OCI-LY7 (cell line): ENCODE data around the gene GRK6.

Source experiments
- EZH2phosphoT487 ChIP-seq: fragments of 200-600 bp; sonication (generic); IDR thresholded peaks from 2 replicates; pipeline ENCODE4 v1.6.1; 2018; ENCODE audit warnings: low read depth, borderline replicate concordance, mild to moderate bottlenecking, mixed run types, antibody characterized with exemption, low read length, moderate library complexity, mixed read lengths
- TF ChIP-seq, protein P1 (sequence below): fragments of 200-600 bp; sonication (generic); conservative IDR thresholded peaks from 2 replicates; pipeline ENCODE4 v1.5.1; 2014; ENCODE audit warnings: mild to moderate bottlenecking, antibody characterized with exemption, low read length, moderate library complexity, mixed read lengths

DNA sequence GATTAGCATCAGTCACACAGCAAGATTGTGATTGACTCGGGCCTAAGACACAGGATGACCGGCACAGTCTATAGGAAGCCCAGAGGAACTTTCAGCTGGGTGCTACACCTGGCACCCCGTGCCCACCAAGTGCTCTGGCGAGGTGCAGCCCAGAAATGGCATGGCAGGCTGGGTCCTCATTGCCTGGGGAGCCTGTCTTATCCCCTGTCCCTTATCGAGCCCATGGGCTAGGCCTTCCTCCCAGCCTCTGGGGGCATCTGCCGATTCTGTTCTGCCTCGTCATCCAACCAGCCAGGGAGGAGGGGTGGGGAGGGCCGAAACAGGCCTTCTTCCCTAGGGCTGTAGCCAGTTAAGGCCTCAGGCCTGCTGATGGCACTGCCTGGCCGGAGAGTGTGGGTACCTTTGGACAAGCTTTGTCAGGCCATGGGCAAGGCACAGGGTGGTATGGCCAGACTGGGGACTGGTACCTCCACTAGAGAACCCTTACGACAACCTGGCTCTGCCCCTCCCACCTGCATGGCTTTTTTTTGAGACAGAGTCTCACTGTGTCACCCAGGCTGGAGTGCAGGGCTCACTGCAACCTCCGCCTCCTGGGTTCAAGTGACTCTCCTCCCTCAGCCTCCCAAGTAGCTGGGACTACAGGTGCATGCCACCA lies 1.6 kb downstream of the GRK6 start:
- TF ChIP-seq, protein P1, sequence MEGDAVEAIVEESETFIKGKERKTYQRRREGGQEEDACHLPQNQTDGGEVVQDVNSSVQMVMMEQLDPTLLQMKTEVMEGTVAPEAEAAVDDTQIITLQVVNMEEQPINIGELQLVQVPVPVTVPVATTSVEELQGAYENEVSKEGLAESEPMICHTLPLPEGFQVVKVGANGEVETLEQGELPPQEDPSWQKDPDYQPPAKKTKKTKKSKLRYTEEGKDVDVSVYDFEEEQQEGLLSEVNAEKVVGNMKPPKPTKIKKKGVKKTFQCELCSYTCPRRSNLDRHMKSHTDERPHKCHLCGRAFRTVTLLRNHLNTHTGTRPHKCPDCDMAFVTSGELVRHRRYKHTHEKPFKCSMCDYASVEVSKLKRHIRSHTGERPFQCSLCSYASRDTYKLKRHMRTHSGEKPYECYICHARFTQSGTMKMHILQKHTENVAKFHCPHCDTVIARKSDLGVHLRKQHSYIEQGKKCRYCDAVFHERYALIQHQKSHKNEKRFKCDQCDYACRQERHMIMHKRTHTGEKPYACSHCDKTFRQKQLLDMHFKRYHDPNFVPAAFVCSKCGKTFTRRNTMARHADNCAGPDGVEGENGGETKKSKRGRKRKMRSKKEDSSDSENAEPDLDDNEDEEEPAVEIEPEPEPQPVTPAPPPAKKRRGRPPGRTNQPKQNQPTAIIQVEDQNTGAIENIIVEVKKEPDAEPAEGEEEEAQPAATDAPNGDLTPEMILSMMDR, result 0 out of 2 replicates have a peak, but pooled peaks have one; percentile 22
- no peak for TF ChIP-seq EZH2phosphoT487
